ENCODE data around the gene SCARB1. TPM values are rescaled to one million over a fixed set of nuclear protein-coding genes. Genes with fewer than 3 reads are reported as not detected.

SCARB1 gene
- polyA plus RNA-seq, 4 donors = 41.9 to 230 (median 180) TPM

DNA sequence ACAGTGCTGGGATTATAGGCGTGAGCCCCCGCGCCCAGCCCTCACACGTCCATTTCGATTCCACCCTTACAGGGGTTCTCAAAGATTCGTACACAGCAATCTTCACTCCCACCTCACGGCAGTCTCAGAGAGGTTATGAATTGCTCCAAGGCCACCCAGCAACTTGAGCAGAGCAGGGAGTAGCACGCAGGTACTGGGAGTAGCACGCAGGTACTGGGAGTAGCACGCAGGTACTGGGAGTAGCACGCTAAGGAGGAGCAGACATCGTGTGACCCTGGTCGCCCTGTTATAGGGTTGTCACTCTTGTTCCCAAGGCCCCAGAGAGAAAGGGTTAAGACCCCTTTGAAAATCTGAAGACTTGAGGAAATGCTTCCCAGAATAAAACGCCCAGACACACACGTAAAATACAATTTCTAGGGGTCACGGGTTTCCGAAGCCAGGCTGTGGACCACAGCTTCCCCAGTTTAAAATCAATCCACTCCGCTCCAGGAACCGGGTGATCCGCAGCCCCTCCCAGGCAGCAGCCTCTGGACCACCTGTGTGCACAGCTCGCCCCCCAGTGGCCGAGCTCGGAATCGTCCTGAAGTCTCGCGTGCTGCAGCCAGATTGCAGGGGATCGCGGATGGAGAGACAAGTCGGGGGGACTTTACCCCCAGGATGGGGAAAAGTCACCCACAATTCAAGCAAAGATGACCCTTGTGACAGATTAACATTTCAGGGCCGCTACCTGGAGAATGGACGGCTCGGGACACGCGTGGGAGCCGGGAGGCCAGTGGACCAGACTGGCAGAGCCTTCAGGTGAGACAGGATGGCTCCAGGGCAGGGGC, 92.0 kb downstream of the SCARB1 start:
- DNase-seq (peak; percentile 66 to 87), FAIRE-seq (no peak)
- 23 to 29% (median 26%) methylated on average over 35 of the region's 35 CpGs for WGBS, 3 donors
- Histone ChIP-seq H3K27ac (ENCODE audit: low read depth in 1 of 3, low read length in 2 of 3) (no peak overlapping the region), H3K27me3 (ENCODE audit: control insufficient read depth in 3 of 3, insufficient read depth in 3 of 3, low read length in 3 of 3) (no peaks in the 10 kb centered on the region), H3K9me3 (ENCODE audit: control insufficient read depth in 2 of 2, insufficient read depth in 1 of 2, low read depth in 1 of 2, low read length in 1 of 2) (no peaks in the 10 kb centered on the region), H3K36me3 (ENCODE audit: control insufficient read depth in 3 of 3, insufficient read depth in 2 of 3, low read depth in 1 of 3, low read length in 3 of 3) (peaks cover 0 to 3% (median 0%) of the 10 kb centered on the region in 3 donors), H3K4me3 (ENCODE audit: low read depth in 1 of 3, low read length in 3 of 3) (no peak overlapping the region), H3K4me1 (ENCODE audit: control insufficient read depth in 3 of 3, insufficient read depth in 2 of 3, low read depth in 1 of 3, low read length in 2 of 3) (peaks cover 0 to 11% (median 0%) of the 10 kb centered on the region in 3 donors)

DNA sequence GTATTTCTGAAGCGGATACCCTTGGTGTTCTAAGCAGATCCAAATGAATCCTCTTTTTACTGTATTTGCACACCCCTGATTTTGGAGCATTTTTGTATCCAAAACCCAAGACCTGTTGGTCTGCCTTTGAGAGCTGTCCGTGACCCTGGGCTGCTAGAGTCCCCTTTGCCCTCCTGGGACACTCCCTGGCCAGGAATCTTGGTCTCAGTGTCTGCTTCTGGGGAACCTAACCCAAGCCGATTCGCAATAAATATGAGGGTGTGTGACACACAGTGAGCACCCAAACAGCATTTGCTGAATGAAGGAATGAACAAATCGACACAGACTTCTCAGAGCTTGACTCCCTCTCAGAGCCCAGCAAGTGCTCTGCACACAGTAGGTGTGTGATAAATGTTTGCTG, 92.9 kb downstream of the SCARB1 start:
- H3K27me3 ChIP-seq (ENCODE audit: control insufficient read depth in 3 of 3, insufficient read depth in 3 of 3, low read length in 3 of 3) = no peaks in the 10 kb centered on the region
- H3K27ac ChIP-seq (ENCODE audit: low read depth in 1 of 3, low read length in 2 of 3) = no peak overlapping the region
- H3K9me3 ChIP-seq (ENCODE audit: control insufficient read depth in 2 of 2, insufficient read depth in 1 of 2, low read depth in 1 of 2, low read length in 1 of 2) = peaks cover 0 to 1% of the 10 kb centered on the region in 2 donors
- FAIRE-seq (no peak), DNase-seq (peak in 1 of 2 donors; percentile 20)
- 40 to 79% (median 59%) methylated on average over 5 of the region's 5 CpGs for WGBS, 3 donors
- no peak overlapping the region for H3K4me3 ChIP-seq (ENCODE audit: low read depth in 1 of 3, low read length in 3 of 3)
- H3K4me1 ChIP-seq (ENCODE audit: control insufficient read depth in 3 of 3, insufficient read depth in 2 of 3, low read depth in 1 of 3, low read length in 2 of 3) = peaks cover 0 to 12% (median 0%) of the 10 kb centered on the region in 3 donors
- no peaks in the 10 kb centered on the region for H3K36me3 ChIP-seq (ENCODE audit: control insufficient read depth in 3 of 3, insufficient read depth in 2 of 3, low read depth in 1 of 3, low read length in 3 of 3)

DNA sequence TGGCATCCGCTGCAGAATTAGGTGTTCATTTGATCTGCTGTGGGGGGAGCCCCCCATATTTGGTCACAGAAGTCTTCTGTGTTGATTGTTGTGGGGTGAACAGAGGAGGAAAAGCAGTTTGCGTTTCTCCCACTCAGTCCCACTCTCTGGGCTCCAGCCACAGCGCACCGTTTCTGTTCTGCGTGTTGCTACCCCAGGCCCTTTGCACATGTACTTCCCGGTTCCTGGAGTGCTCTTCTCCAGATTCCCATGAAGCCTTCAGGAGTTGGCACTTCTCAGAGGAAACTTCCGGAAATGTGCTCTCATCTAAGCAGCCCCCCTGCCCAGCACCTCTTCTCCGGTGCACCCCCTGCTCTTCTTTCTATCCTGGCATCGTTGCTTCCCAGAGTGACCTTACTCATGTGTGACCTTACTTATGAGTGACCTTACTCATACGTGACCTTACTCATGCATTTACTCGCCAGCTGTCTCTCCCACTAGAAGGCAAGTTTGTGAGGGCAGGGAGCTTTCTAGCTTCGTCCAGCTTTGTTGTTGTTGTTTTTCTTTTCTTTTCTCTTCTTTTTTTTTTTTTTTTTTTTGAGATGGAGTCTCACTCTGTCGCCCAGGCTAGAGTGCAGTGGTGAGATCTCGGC, 93.7 kb downstream of the SCARB1 start:
- Histone ChIP-seq H3K27ac (ENCODE audit: low read depth in 1 of 3, low read length in 2 of 3) (no peak overlapping the region), H3K4me1 (ENCODE audit: control insufficient read depth in 3 of 3, insufficient read depth in 2 of 3, low read depth in 1 of 3, low read length in 2 of 3) (peaks cover 0 to 12% (median 0%) of the 10 kb centered on the region in 3 donors), H3K9me3 (ENCODE audit: control insufficient read depth in 2 of 2, insufficient read depth in 1 of 2, low read depth in 1 of 2, low read length in 1 of 2) (peaks cover 0 to 9% of the 10 kb centered on the region in 2 donors), H3K36me3 (ENCODE audit: control insufficient read depth in 3 of 3, insufficient read depth in 2 of 3, low read depth in 1 of 3, low read length in 3 of 3) (no peaks in the 10 kb centered on the region), H3K27me3 (ENCODE audit: control insufficient read depth in 3 of 3, insufficient read depth in 3 of 3, low read length in 3 of 3) (no peaks in the 10 kb centered on the region), H3K4me3 (ENCODE audit: low read depth in 1 of 3, low read length in 3 of 3) (no peak overlapping the region)
- 77 to 86% (median 81%) methylated on average over 14 of the region's 14 CpGs for WGBS, 3 donors
- DNase-seq = no peak
- no peak for FAIRE-seq

DNA sequence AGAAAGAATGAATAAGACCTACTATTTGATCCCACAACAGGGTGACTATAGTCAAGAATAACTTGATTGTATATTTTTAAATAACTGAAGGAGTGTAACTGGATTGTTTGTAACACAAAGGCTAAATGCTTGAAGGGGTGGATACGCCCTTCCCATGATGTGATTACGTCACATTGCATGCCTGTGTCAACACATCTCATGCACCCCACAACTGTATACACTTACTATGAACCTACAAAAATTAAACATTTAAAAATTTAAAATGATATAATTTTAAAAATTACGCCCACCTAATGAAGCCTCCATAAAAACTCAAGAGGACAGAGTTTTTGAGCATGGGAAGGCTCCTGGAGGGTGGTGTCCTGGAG, 94.5 kb downstream of the SCARB1 start:
- FAIRE-seq = no peak
- peaks cover 0 to 17% of the 10 kb centered on the region in 2 donors for H3K9me3 ChIP-seq (ENCODE audit: control insufficient read depth in 2 of 2, insufficient read depth in 1 of 2, low read depth in 1 of 2, low read length in 1 of 2)
- DNase-seq = no peak
- H3K36me3 ChIP-seq (ENCODE audit: control insufficient read depth in 3 of 3, insufficient read depth in 2 of 3, low read depth in 1 of 3, low read length in 3 of 3) = no peaks in the 10 kb centered on the region
- WGBS, 3 donors = 62 to 68% (median 66%) methylated on average over 3 of the region's 3 CpGs
- H3K27ac ChIP-seq (ENCODE audit: low read depth in 1 of 3, low read length in 2 of 3) = no peak overlapping the region
- H3K27me3 ChIP-seq (ENCODE audit: control insufficient read depth in 3 of 3, insufficient read depth in 3 of 3, low read length in 3 of 3) = no peaks in the 10 kb centered on the region
- H3K4me1 ChIP-seq (ENCODE audit: control insufficient read depth in 3 of 3, insufficient read depth in 2 of 3, low read depth in 1 of 3, low read length in 2 of 3) = peaks cover 0 to 12% (median 0%) of the 10 kb centered on the region in 3 donors
- no peak overlapping the region for H3K4me3 ChIP-seq (ENCODE audit: low read depth in 1 of 3, low read length in 3 of 3)

DNA sequence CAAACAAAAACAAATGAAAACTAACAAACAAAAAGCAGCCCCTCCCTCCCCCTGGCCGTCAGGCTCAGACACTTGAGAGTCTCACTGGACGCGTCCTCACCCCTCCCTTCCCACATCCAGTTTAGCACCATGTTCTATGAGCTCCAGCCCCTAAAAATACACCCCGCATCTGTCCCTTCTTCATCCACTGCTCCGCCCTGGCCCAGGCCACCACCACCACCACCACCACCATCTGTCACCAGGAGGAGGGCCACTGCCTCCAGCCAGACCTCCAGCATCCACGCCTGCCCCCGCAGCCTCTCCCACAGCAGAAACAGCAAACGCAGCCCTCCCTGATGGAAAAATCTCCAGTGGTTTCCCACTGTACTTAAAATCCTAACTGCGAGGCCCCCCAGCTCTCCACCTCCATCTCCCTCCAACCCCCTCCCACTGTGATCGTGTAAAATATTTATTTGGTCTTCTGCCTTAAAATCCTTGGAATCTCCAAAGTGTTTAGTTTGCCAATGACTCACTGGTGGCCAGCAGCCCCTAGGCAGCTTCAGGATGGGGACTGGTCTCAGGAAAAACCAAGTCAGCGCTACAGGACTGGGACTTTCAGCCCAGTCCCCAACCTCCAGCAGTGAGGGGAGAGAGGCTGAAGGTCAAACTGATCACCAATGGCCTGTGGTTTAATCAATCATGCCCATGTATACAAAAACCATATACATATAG, 95.1 kb downstream of the SCARB1 start:
- H3K4me1 ChIP-seq (ENCODE audit: control insufficient read depth in 3 of 3, insufficient read depth in 2 of 3, low read depth in 1 of 3, low read length in 2 of 3) = peaks cover 0 to 12% (median 0%) of the 10 kb centered on the region in 3 donors
- DNase-seq = no peak
- no peak for FAIRE-seq
- no peaks in the 10 kb centered on the region for H3K27me3 ChIP-seq (ENCODE audit: control insufficient read depth in 3 of 3, insufficient read depth in 3 of 3, low read length in 3 of 3)
- no peak overlapping the region for H3K4me3 ChIP-seq (ENCODE audit: low read depth in 1 of 3, low read length in 3 of 3)
- H3K9me3 ChIP-seq (ENCODE audit: control insufficient read depth in 2 of 2, insufficient read depth in 1 of 2, low read depth in 1 of 2, low read length in 1 of 2) = peaks cover 0 to 18% of the 10 kb centered on the region in 2 donors
- no peak overlapping the region for H3K27ac ChIP-seq (ENCODE audit: low read depth in 1 of 3, low read length in 2 of 3)
- WGBS, 3 donors = 73 to 86% (median 77%) methylated on average over 11 of the region's 11 CpGs
- H3K36me3 ChIP-seq (ENCODE audit: control insufficient read depth in 3 of 3, insufficient read depth in 2 of 3, low read depth in 1 of 3, low read length in 3 of 3) = no peaks in the 10 kb centered on the region

DNA sequence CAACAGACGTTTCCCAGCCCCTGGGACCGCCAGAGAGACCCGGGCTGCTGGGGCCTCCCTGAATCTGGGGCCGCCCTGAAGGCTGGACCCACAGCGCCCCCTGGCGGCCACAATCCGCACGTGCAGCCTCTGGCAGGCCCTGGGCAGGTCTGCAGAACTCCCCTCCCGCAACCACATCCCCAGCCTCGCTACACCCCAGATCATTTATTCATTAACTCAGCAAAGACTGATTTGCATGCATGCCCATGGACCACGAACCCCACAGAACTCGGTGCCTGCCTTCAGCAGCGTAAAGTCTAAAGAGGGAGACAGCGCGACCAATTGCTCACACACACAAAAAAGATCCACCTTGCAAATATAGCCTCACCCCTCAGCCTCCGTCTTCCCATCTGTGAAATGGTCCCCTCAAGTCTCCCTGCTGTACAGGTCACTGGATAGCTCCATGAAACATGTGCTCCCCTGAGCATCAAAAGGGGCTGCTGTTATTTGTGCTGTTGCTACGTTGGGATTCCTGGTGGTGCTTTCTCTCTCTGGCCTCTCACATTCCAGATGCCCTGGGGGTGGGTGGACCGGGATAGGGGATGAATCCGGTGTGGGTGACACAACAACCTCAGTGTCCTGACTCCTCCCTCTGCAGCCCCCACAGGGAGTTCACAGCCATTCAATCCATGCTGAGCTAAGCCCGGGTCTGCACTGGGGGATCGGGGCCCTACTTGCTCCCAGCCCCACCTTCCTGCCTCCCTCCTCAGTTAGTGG, 96.4 kb downstream of the SCARB1 start:
- 25 to 32% (median 31%) methylated on average over 21 of the region's 21 CpGs for WGBS, 3 donors
- H3K36me3 ChIP-seq (ENCODE audit: control insufficient read depth in 3 of 3, insufficient read depth in 2 of 3, low read depth in 1 of 3, low read length in 3 of 3) = no peaks in the 10 kb centered on the region
- no peak overlapping the region for H3K27ac ChIP-seq (ENCODE audit: low read depth in 1 of 3, low read length in 2 of 3)
- peak; percentile 63 to 79 for DNase-seq
- H3K9me3 ChIP-seq (ENCODE audit: control insufficient read depth in 2 of 2, insufficient read depth in 1 of 2, low read depth in 1 of 2, low read length in 1 of 2) = peaks cover 0 to 23% of the 10 kb centered on the region in 2 donors
- H3K27me3 ChIP-seq (ENCODE audit: control insufficient read depth in 3 of 3, insufficient read depth in 3 of 3, low read length in 3 of 3) = no peaks in the 10 kb centered on the region
- no peak overlapping the region for H3K4me3 ChIP-seq (ENCODE audit: low read depth in 1 of 3, low read length in 3 of 3)
- no peak for FAIRE-seq
- peaks cover 0 to 12% (median 0%) of the 10 kb centered on the region in 3 donors for H3K4me1 ChIP-seq (ENCODE audit: control insufficient read depth in 3 of 3, insufficient read depth in 2 of 3, low read depth in 1 of 3, low read length in 2 of 3)

DNA sequence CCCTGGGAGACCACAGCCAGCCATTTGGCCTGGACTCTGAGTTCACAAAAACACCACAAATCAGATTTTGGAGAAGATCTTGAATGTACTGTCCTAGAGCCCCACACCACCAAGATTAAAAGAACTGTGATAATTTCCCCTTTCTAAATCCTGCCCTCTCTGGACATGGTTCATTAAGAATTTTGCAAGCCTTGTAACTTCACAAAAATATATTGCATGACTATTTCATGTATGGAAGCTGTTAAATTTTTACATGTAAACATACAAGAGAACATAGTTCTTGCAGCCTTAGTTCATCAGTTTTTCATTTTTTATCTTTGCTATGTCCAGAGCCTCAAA, 97.0 kb downstream of the SCARB1 start:
- peaks cover 0 to 9% (median 0%) of the 10 kb centered on the region in 3 donors for H3K4me1 ChIP-seq (ENCODE audit: control insufficient read depth in 3 of 3, insufficient read depth in 2 of 3, low read depth in 1 of 3, low read length in 2 of 3)
- no peaks in the 10 kb centered on the region for H3K36me3 ChIP-seq (ENCODE audit: control insufficient read depth in 3 of 3, insufficient read depth in 2 of 3, low read depth in 1 of 3, low read length in 3 of 3)
- no peaks in the 10 kb centered on the region for H3K27me3 ChIP-seq (ENCODE audit: control insufficient read depth in 3 of 3, insufficient read depth in 3 of 3, low read length in 3 of 3)
- no peak overlapping the region for H3K4me3 ChIP-seq (ENCODE audit: low read depth in 1 of 3, low read length in 3 of 3)
- peak overlapping the region in 1 of 3 donors; percentile 42 for H3K27ac ChIP-seq (ENCODE audit: low read depth in 1 of 3, low read length in 2 of 3)
- peaks cover 0 to 23% of the 10 kb centered on the region in 2 donors for H3K9me3 ChIP-seq (ENCODE audit: control insufficient read depth in 2 of 2, insufficient read depth in 1 of 2, low read depth in 1 of 2, low read length in 1 of 2)
- DNase-seq (no peak), FAIRE-seq (no peak)
